Measurements from ENCODE around the gene TUBGCP4. TPM values are rescaled to one million over a fixed set of nuclear protein-coding genes. Genes with fewer than 3 reads are reported as not detected.
"Not testable (repeated sequence)": the region's sequence is repeated elsewhere in the genome, so short reads cannot be mapped to it uniquely, and the experiment has no call there.

Gene TUBGCP4
- total RNA-seq, 1 donor from 2014 or later: 13.4 TPM

DNA sequence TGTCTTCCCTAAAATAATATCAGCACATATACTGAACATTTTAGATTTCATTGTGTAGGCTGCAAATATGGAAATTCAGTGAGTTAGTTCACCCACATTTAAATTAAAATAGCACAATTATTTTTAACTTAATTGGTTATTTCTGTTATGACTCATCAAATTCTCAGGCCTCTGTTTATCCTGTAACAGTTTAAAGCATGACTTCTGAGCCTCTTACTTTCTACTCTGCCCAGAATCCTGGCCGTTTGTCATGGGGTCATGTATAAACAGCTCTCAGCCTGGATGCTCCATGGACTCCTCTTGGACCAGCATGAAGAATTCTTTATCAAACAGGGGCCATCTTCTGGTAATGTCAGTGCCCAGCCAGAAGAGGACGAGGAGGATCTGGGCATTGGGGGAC, 12.2 kb downstream of the TUBGCP4 start:
- H3K4me1 ChIP-seq: no peaks in the 10 kb centered on the region
- peaks cover 38 to 68% of the 10 kb centered on the region in 2 donors for H3K36me3 ChIP-seq
- intact Hi-C loops (cut with DNase I): no loop called here
- DNase-seq (ENCODE audit: low spot score in 2 of 2): no peak
- H3K9me3 ChIP-seq: no peaks in the 10 kb centered on the region
- no peak overlapping the region for H3K4me3 ChIP-seq
- TF ChIP-seq, protein P1, sequence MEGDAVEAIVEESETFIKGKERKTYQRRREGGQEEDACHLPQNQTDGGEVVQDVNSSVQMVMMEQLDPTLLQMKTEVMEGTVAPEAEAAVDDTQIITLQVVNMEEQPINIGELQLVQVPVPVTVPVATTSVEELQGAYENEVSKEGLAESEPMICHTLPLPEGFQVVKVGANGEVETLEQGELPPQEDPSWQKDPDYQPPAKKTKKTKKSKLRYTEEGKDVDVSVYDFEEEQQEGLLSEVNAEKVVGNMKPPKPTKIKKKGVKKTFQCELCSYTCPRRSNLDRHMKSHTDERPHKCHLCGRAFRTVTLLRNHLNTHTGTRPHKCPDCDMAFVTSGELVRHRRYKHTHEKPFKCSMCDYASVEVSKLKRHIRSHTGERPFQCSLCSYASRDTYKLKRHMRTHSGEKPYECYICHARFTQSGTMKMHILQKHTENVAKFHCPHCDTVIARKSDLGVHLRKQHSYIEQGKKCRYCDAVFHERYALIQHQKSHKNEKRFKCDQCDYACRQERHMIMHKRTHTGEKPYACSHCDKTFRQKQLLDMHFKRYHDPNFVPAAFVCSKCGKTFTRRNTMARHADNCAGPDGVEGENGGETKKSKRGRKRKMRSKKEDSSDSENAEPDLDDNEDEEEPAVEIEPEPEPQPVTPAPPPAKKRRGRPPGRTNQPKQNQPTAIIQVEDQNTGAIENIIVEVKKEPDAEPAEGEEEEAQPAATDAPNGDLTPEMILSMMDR (IDR thresholded peaks at IDR 0.05): no peak
- H3K27ac ChIP-seq: no peak overlapping the region
- H3K27me3 ChIP-seq: no peaks in the 10 kb centered on the region

DNA sequence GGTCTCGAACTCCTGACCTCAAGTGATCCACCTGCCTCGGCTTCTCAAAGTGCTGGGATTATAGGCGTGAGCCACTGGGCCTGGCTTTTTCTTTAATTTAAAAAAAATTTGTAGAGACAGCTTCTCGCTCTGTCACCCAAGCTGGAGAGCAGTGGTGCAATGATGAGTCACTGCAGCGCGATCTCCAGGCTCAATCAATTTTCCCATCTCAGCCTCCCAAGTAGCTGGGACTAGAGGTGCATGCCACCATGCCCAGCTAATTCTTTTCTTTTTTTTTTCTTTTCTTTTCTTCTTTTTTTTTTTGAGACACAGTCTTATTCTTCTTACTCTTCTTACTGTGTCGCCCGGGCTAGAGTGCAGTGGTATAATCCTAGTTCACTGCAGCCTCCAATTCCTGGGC, 19.8 kb downstream of the TUBGCP4 start:
- intact Hi-C loops (cut with DNase I): no loop called here
- TF ChIP-seq, protein P1 (IDR thresholded peaks at IDR 0.05): no peak
- H3K36me3 ChIP-seq: peaks cover 35 to 47% of the 10 kb centered on the region in 2 donors
- H3K4me3 ChIP-seq: no peak overlapping the region
- no peak overlapping the region for H3K27ac ChIP-seq
- H3K27me3 ChIP-seq: no peaks in the 10 kb centered on the region
- no peaks in the 10 kb centered on the region for H3K4me1 ChIP-seq
- DNase-seq (ENCODE audit: low spot score in 2 of 2): no peak
- no peaks in the 10 kb centered on the region for H3K9me3 ChIP-seq

DNA sequence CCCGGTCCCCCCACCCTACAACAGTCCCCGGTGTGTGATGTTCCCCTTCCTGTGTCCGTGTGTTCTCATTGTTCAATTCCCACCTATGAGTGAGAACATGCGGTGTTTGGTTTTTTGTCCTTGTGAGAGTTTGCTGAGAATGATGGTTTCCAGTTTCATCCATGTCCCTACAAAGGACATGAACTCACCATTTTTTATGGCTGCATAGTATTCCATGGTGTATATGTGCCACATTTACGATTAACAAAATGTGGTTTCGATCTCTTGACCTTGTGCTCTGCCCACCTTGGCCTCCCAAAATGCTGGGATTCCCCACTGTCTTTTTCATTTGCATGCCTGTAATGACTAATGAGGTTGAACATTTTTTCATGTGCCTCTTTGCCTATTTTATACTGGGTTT, 22.7 kb downstream of the TUBGCP4 start:
- DNase-seq (ENCODE audit: low spot score in 2 of 2); H3K27ac ChIP-seq; H3K27me3 ChIP-seq; H3K4me1 ChIP-seq; H3K9me3 ChIP-seq; H3K4me3 ChIP-seq; intact Hi-C loops (cut with DNase I): not testable (repeated sequence)
- H3K36me3 ChIP-seq: peaks cover 35 to 56% of the 10 kb centered on the region in 2 donors

DNA sequence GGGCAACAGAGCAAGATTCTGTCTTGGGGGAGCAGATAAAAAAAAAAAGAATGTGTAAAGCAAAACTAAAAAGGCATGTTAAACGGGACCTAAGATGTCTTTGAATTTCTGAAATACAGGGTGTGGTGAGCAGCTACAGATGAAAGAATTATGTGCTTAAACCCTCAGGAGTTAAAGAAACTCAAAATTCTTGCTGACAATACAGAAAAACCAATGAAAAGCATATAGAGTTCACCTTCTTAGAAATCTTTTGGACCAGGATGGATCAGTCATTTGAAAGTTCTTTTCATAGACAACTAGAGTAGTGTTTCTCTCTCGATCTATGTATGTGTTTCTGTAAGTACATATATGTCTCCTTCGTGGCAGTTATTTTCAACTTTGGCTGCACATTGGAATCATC, 31.4 kb downstream of the TUBGCP4 start:
- no peak overlapping the region for H3K4me3 ChIP-seq
- H3K27me3 ChIP-seq: no peaks in the 10 kb centered on the region
- intact Hi-C loops (cut with DNase I): no loop called here
- TF ChIP-seq, protein P1 (IDR thresholded peaks at IDR 0.05): no peak
- H3K36me3 ChIP-seq: peaks cover 79 to 91% of the 10 kb centered on the region in 2 donors
- no peak for DNase-seq (ENCODE audit: low spot score in 2 of 2)
- H3K27ac ChIP-seq: no peak overlapping the region
- no peaks in the 10 kb centered on the region for H3K9me3 ChIP-seq
- no peaks in the 10 kb centered on the region for H3K4me1 ChIP-seq

DNA sequence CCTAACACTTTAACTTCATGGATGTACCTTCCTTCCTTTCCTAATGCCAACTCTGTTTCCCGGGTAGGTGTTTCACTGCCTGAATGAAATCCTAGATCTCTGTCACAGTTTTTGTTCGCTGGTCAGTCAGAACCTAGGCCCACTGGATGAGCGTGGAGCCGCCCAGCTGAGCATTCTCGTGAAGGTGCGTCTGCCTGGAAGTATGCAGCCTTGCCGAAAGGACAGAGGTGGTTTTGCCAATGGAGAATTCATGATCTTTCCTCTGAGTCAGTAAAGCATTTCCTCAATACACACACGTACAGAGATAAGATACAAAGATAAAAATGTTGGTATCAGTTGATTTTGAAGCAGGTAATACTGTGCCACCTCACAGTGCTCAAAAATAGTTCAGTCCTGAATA, 32.7 kb downstream of the TUBGCP4 start:
- TF ChIP-seq, protein P1 (IDR thresholded peaks at IDR 0.05): no peak
- Histone ChIP-seq H3K36me3 (peaks cover 86 to 91% of the 10 kb centered on the region in 2 donors), H3K4me1 (no peaks in the 10 kb centered on the region)

DNA sequence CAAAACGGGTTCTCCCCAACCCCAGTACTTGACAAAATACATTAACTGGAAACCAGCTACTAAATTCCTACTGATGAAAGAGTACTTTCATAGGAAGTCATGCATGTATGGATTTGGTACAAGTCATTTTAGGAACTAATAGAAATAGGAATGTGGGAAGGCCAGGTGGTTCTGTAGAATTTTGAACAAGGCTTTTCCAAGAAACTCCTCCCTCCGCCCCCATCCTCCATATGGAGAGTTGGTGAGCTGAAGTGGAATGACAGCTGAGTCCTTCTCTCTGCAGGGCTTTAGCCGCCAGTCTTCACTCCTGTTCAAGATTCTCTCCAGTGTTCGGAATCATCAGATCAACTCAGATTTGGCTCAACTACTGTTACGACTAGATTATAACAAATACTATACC, 33.2 kb downstream of the TUBGCP4 start:
- Histone ChIP-seq H3K4me1 (no peaks in the 10 kb centered on the region), H3K4me3 (no peak overlapping the region), H3K9me3 (no peaks in the 10 kb centered on the region), H3K36me3 (peaks cover 88 to 93% of the 10 kb centered on the region in 2 donors), H3K27me3 (no peaks in the 10 kb centered on the region), H3K27ac (no peak overlapping the region)
- intact Hi-C loops (cut with DNase I): no loop called here
- TF ChIP-seq, protein P1 (IDR thresholded peaks at IDR 0.05): no peak
- no peak for DNase-seq (ENCODE audit: low spot score in 2 of 2)

More for the DNA sequence above, 32.7 kb downstream of the TUBGCP4 start:
- H3K27me3 ChIP-seq: no peaks in the 10 kb centered on the region
- no peak overlapping the region for H3K4me3 ChIP-seq
- intact Hi-C loops (cut with DNase I): no loop called here
- DNase-seq (ENCODE audit: low spot score in 2 of 2): no peak
- H3K27ac ChIP-seq: no peak overlapping the region
- no peaks in the 10 kb centered on the region for H3K9me3 ChIP-seq
